IMR-90 (cell line): ENCODE measurements around the gene NELL1. TPM values are rescaled to one million over a fixed set of nuclear protein-coding genes. Genes with fewer than 3 reads are reported as not detected.

Experiments used
- ATAC-seq: fragments of 200-7000 bp; cut with Tn5 transposase; 2 replicates; pipeline ENCODE4 v1.9.1; 2020; ENCODE audit warnings: low read depth, mild to moderate bottlenecking, moderate library complexity
- BruUV-seq: library from RNA; stranded (reverse); fragments of 400-500 nt; replicated peaks from 2 replicates; lab custom pipeline; 2021; lab: Mats Ljungman, UMichigan
- CTCF ChIA-PET: fragments of 300-600 bp; formaldehyde crosslinking; extraction: SDS; loops from one replicate; lab custom pipeline; 2021; ENCODE audit warnings: antibody characterized with exemption; lab: Yijun Ruan, JAX
- POLR2A ChIA-PET: fragments of 300-600 bp; sonication (Branson Sonifier 250); formaldehyde crosslinking; loops from one replicate; lab custom pipeline; 2022; ENCODE audit warnings: antibody characterized with exemption; ENCODE audit not compliant: unreplicated experiment; lab: Charles Lee
- DNase-seq: peaks from one replicate; pipeline ENCODE4 v3.0.0; 2013
- H2AFZ ChIP-seq: replicated peaks from 2 replicates; pipeline ENCODE3; 2013; ENCODE audit warnings: low read length, mild to moderate bottlenecking; ENCODE audit not compliant: poor library complexity
- H2AK5ac ChIP-seq: 2 replicates; pipeline ENCODE4 v1.6.1; 2013; ENCODE audit warnings: low read depth, low read length, inconsistent platforms
- H2AK9ac ChIP-seq: replicated peaks from 2 replicates; pipeline ENCODE3; 2013; ENCODE audit warnings: mild to moderate bottlenecking, low read depth, low read length, moderate library complexity; ENCODE audit not compliant: poor library complexity
- H2BK120ac ChIP-seq: 2 replicates; pipeline ENCODE4 v1.6.1; 2013; ENCODE audit warnings: low read depth, low read length, inconsistent platforms
- H2BK15ac ChIP-seq: 3 replicates; pipeline ENCODE4 v1.6.1; 2013; ENCODE audit warnings: low read depth, low read length, inconsistent platforms
- H2BK20ac ChIP-seq: 2 replicates; pipeline ENCODE4 v1.6.1; 2013; ENCODE audit warnings: low read depth, mild to moderate bottlenecking, inconsistent platforms, low read length, moderate library complexity
- H2BK5ac ChIP-seq: 2 replicates; pipeline ENCODE4 v1.6.1; 2013; ENCODE audit warnings: mild to moderate bottlenecking, low read depth, low read length, inconsistent platforms; ENCODE audit not compliant: poor library complexity, severe bottlenecking
- H3K14ac ChIP-seq: replicated peaks from 2 replicates; pipeline ENCODE4 v1.6.1; 2013; ENCODE audit warnings: low read depth, low read length, inconsistent platforms
- H3K18ac ChIP-seq: 2 replicates; pipeline ENCODE4 v1.6.1; 2013; ENCODE audit warnings: low read depth, low read length, control low read depth
- H3K23ac ChIP-seq: 2 replicates; pipeline ENCODE4 v1.6.1; 2013; ENCODE audit warnings: low read depth, low read length, inconsistent platforms
- H3K27ac ChIP-seq: 2 replicates; pipeline ENCODE4 v1.5.1; 2013; ENCODE audit warnings: mild to moderate bottlenecking, control low read depth, low read length; ENCODE audit not compliant: insufficient read depth
- H3K27me3 ChIP-seq: 2 replicates; pipeline ENCODE4 v1.6.1; 2013; ENCODE audit warnings: low read length; ENCODE audit not compliant: control insufficient read depth, insufficient read depth
- H3K36me3 ChIP-seq: 2 replicates; pipeline ENCODE4 v1.6.1; 2013; ENCODE audit warnings: low read length, mixed read lengths; ENCODE audit not compliant: control insufficient read depth, insufficient read depth
- H3K4ac ChIP-seq: 2 replicates; pipeline ENCODE4 v1.6.1; 2013; ENCODE audit warnings: low read depth, low read length, inconsistent platforms
- H3K4me1 ChIP-seq: 2 replicates; pipeline ENCODE4 v1.6.1; 2013; ENCODE audit warnings: low read length, mixed read lengths; ENCODE audit not compliant: control insufficient read depth, insufficient read depth
- H3K4me2 ChIP-seq: 2 replicates; pipeline ENCODE4 v1.6.1; 2013; ENCODE audit warnings: low read depth, mild to moderate bottlenecking, control low read depth, low read length, moderate library complexity
- H3K4me3 ChIP-seq: 2 replicates; pipeline ENCODE4 v1.5.1; 2013; ENCODE audit warnings: low read depth, mild to moderate bottlenecking, control low read depth, low read length, moderate library complexity; ENCODE audit not compliant: insufficient read depth
- H3K56ac ChIP-seq: 2 replicates; pipeline ENCODE4 v1.6.1; 2013; ENCODE audit warnings: low read length, inconsistent platforms; ENCODE audit not compliant: insufficient read depth; ENCODE audit errors: extremely low read depth
- H3K79me1 ChIP-seq, 2 experiments: 2 replicates each; pipeline ENCODE4 v1.6.1; 2013; ENCODE audit warnings: low read length in 2 of 2, inconsistent platforms in 1 of 2, low read depth in 1 of 2
- H3K9ac ChIP-seq: 2 replicates; pipeline ENCODE4 v1.6.1; 2013; ENCODE audit warnings: low read depth, low read length, control low read depth
- H3K9me1 ChIP-seq: 2 replicates; pipeline ENCODE4 v1.6.1; 2013; ENCODE audit warnings: low read length, inconsistent platforms; ENCODE audit not compliant: insufficient read depth
- H3K9me3 ChIP-seq: 2 replicates; pipeline ENCODE4 v1.6.1; 2013; ENCODE audit warnings: low read length; ENCODE audit not compliant: control insufficient read depth, insufficient read depth
- H4K20me1 ChIP-seq: 2 replicates; pipeline ENCODE4 v1.6.1; 2013; ENCODE audit warnings: low read length, inconsistent platforms; ENCODE audit not compliant: insufficient read depth
- H4K5ac ChIP-seq: 2 replicates; pipeline ENCODE4 v1.6.1; 2013; ENCODE audit warnings: mild to moderate bottlenecking, low read depth, low read length, control low read depth
- H4K8ac ChIP-seq, 2 experiments: 2 replicates each; pipeline ENCODE4 v1.6.1; 2013; ENCODE audit warnings: low read depth in 2 of 2, low read length in 2 of 2, control low read depth in 1 of 2, inconsistent platforms in 1 of 2
- H4K91ac ChIP-seq: 2 replicates; pipeline ENCODE4 v1.6.1; 2013; ENCODE audit warnings: low read depth, low read length, inconsistent platforms; ENCODE audit not compliant: insufficient read depth
- CTCF ChIP-seq: conservative IDR thresholded peaks from 2 replicates; pipeline ENCODE4 v1.5.1; 2012; ENCODE audit warnings: mild to moderate bottlenecking, low read depth, low read length, improper control_type of control experiment
- MXI1 ChIP-seq: IDR thresholded peaks from 2 replicates; pipeline ENCODE4 v1.6.1; 2012; ENCODE audit warnings: low read depth, mild to moderate bottlenecking, low read length, moderate library complexity, borderline replicate concordance
- RCOR1 ChIP-seq: IDR thresholded peaks from 2 replicates; pipeline ENCODE4 v1.6.1; 2012; ENCODE audit warnings: mild to moderate bottlenecking, low read length, improper control_type of control experiment; ENCODE audit not compliant: insufficient replicate concordance
- RFX5 ChIP-seq: IDR thresholded peaks from 2 replicates; pipeline ENCODE4 v1.8.0; 2012; ENCODE audit warnings: low read depth, mild to moderate bottlenecking, low read length, moderate library complexity
- WGBS, 2 experiments: methylation state at CpG; one replicate each; pipeline versions ENCODE4 v1.1.5 to v1.1.7; 2013; ENCODE audit warnings: missing lambda C conversion rate in 2 of 2; ENCODE audit not compliant: insufficient read length in 1 of 2; ENCODE audit errors: extremely low coverage in 2 of 2; 5-methylcytosine and 5-hydroxymethylcytosine counted together
- dilution Hi-C: fragments of 300-500 bp; cut with HindIII; formaldehyde crosslinking; loops from one replicate; pipeline ENCODE4 v1.14.3; 2018; ENCODE audit warnings: low sequenced_read_pairs; ENCODE audit not compliant: unreplicated experiment
- in situ Hi-C: fragments of 300-500 bp; cut with MboI; formaldehyde crosslinking; loops from 3 replicates; pipeline ENCODE4 v1.14.3; 2019; ENCODE audit warnings: low sequenced_read_pairs, inconsistent platforms, mixed read lengths
- intact Hi-C: fragments of 100-400 bp; cut with micrococcal nuclease; formaldehyde crosslinking; loops from 2 replicates; pipeline ENCODE4 v1.10.0; 2022
- polyA plus RNA-seq, 3 experiments: library from polyadenylated mRNA; depleted of rRNA; stranded (reverse); fragments of >200 nt; gene quantifications; 2 replicates each; pipeline ENCODE4 v1.2.3, GENCODE V29; 2012; ENCODE audit warnings: low replicate concordance in 1 of 3
- total RNA-seq: library from RNA; depleted of rRNA; stranded (reverse); fragments of >200 nt; gene quantifications from 2 replicates; pipeline ENCODE4 v1.2.3, GENCODE V29; 2012

NELL1 gene
- total and polyA plus RNA-seq, 2 of the 4 experiments (the other 2 are of a cell fraction), result not detected

DNA sequence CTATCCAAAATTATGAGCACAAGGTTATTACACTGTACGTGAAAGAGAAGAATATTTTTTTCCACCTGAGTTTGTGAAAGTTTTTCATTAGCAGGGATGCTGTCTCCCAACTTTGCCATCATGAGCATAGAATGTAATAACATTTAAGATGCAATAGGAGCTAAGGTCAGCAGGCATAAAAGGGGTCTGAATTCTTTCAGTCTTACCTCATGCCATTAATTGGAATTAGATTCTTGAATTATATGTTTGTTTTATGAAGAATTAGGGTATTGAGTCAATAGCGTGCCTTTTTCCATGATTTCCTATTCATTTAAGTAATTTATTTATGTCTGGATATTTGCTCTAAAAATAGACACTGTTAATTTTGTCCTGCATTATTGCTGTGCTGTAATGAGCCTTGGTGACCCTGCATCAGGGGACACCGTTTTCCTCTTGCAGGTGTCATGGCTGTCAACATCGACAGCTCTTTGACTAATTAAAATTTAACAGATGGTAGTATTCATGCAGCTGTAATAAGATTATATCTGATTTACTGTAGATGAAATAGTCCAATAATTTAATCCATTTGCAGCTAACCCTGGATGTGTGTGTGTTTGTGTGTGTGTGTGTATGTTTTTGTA, 637.5 kb downstream of the NELL1 start:
- no peak overlapping the region for H2AK5ac ChIP-seq
- no peaks in the 10 kb centered on the region for H3K9me1 ChIP-seq
- H2BK15ac ChIP-seq, result no peak overlapping the region
- in situ Hi-C loops (no loop called here), intact Hi-C loops (no loop called here), dilution Hi-C loops (no loop called here)
- no peaks in the 10 kb centered on the region for H3K27me3 ChIP-seq
- H3K27ac ChIP-seq, result no peak overlapping the region
- no peak for ATAC-seq
- H3K4ac ChIP-seq, result no peak overlapping the region
- no peak overlapping the region for H2BK120ac ChIP-seq
- no peak overlapping the region for H2AK9ac ChIP-seq
- no peak overlapping the region for H3K9ac ChIP-seq
- no TSS peak for BruUV-seq
- POLR2A ChIA-PET, result no interaction called here
- DNase-seq, result no peak
- H3K18ac ChIP-seq, result no peak overlapping the region
- no peak overlapping the region for H4K8ac ChIP-seq
- no peak overlapping the region for H4K5ac ChIP-seq
- no peaks in the 10 kb centered on the region for H3K4me1 ChIP-seq
- H2BK5ac ChIP-seq, result no peak overlapping the region
- H3K4me2 ChIP-seq, result no peak overlapping the region
- WGBS, 2 experiments, result no CpG with 5 or more reads among the region's 4 CpGs
- H3K14ac ChIP-seq, result no peak overlapping the region
- CTCF ChIA-PET, result no interaction called here
- no peaks in the 10 kb centered on the region for H3K79me1 ChIP-seq
- peaks cover 2% of the 10 kb centered on the region for H3K9me3 ChIP-seq
- no peaks in the 10 kb centered on the region for H3K36me3 ChIP-seq
- no peaks in the 10 kb centered on the region for H4K20me1 ChIP-seq
- H3K56ac ChIP-seq, result no peak overlapping the region
- H3K4me3 ChIP-seq, result no peak overlapping the region
- H4K91ac ChIP-seq, result no peak overlapping the region
- H2BK20ac ChIP-seq, result no peak overlapping the region
- no peak overlapping the region for H3K23ac ChIP-seq
- TF ChIP-seq CTCF (no peak), RFX5 (no peak), MXI1 (no peak), RCOR1 (no peak)
- H2AFZ ChIP-seq, result no peak overlapping the region
